H9 (cell line): ENCODE results near the gene MDK. TPM values are rescaled to one million over a fixed set of nuclear protein-coding genes. Genes with fewer than 3 reads are reported as not detected.

Source experiments
- DNase-seq: peaks from one replicate; pipeline ENCODE4 v3.0.0-alpha.2; 2017
- H2AFZ ChIP-seq: one replicate; pipeline ENCODE4 v1.6.1; 2013; ENCODE audit warnings: mild to moderate bottlenecking, low read length, control low read depth, moderate library complexity
- H2AK5ac ChIP-seq: 2 replicates; pipeline ENCODE4 v1.6.1; 2013; ENCODE audit warnings: low read length, control low read depth, mixed read lengths; ENCODE audit not compliant: insufficient read length
- H2BK120ac ChIP-seq: one replicate; pipeline ENCODE4 v1.6.1; 2013; ENCODE audit warnings: low read depth, mild to moderate bottlenecking, low read length, control low read depth, inconsistent platforms; ENCODE audit not compliant: poor library complexity, severe bottlenecking
- H2BK12ac ChIP-seq: 2 replicates; pipeline ENCODE4 v1.6.1; 2013; ENCODE audit warnings: low read length, control low read depth, mixed read lengths, low read depth; ENCODE audit not compliant: insufficient read length
- H2BK15ac ChIP-seq: 2 replicates; pipeline ENCODE4 v1.6.1; 2013; ENCODE audit warnings: low read depth, low read length, control low read depth
- H2BK20ac ChIP-seq: one replicate; pipeline ENCODE4 v1.6.1; 2013; ENCODE audit warnings: low read depth, mild to moderate bottlenecking, low read length, control low read depth, inconsistent platforms; ENCODE audit not compliant: poor library complexity, severe bottlenecking
- H2BK5ac ChIP-seq: 2 replicates; pipeline ENCODE4 v1.6.1; 2013; ENCODE audit warnings: low read length, control low read depth, mixed read lengths; ENCODE audit not compliant: insufficient read length
- H3K14ac ChIP-seq: 2 replicates; pipeline ENCODE4 v1.6.1; 2013; ENCODE audit warnings: low read length, control low read depth; ENCODE audit not compliant: insufficient read depth
- H3K18ac ChIP-seq: 2 replicates; pipeline ENCODE4 v1.6.1; 2013; ENCODE audit warnings: low read depth, mild to moderate bottlenecking, mixed read lengths, low read length, control low read depth; ENCODE audit not compliant: insufficient read length
- H3K23ac ChIP-seq: 2 replicates; pipeline ENCODE4 v1.6.1; 2013; ENCODE audit warnings: low read length, control low read depth, mixed read lengths, low read depth; ENCODE audit not compliant: insufficient read length
- H3K23me2 ChIP-seq: 2 replicates; pipeline ENCODE4 v1.6.1; 2013; ENCODE audit warnings: low read depth, mild to moderate bottlenecking, mixed read lengths, low read length, control low read depth; ENCODE audit not compliant: insufficient read length, poor library complexity, severe bottlenecking
- H3K27ac ChIP-seq: 2 replicates; pipeline ENCODE4 v1.5.1; 2013; ENCODE audit warnings: low read length, control low read depth, mixed read lengths, low read depth; ENCODE audit not compliant: insufficient read length
- H3K27me3 ChIP-seq: 2 replicates; pipeline ENCODE4 v1.6.1; 2013; ENCODE audit warnings: low read length, control low read depth, inconsistent platforms; ENCODE audit not compliant: insufficient read depth
- H3K4ac ChIP-seq: 2 replicates; pipeline ENCODE4 v1.6.1; 2013; ENCODE audit warnings: low read depth, mild to moderate bottlenecking, control low read depth, inconsistent platforms, low read length, moderate library complexity
- H3K4me1 ChIP-seq: 2 replicates; pipeline ENCODE4 v1.6.1; 2013; ENCODE audit warnings: low read length, control low read depth, inconsistent platforms; ENCODE audit not compliant: insufficient read depth
- H3K4me2 ChIP-seq: 2 replicates; pipeline ENCODE4 v1.6.1; 2013; ENCODE audit warnings: low read length, control low read depth, mixed read lengths; ENCODE audit not compliant: insufficient read length, insufficient read depth
- H3K56ac ChIP-seq: 2 replicates; pipeline ENCODE4 v1.6.1; 2013; ENCODE audit warnings: low read depth, mild to moderate bottlenecking, mixed read lengths, low read length, control low read depth; ENCODE audit not compliant: insufficient read length
- H3K79me1 ChIP-seq: 2 replicates; pipeline ENCODE4 v1.6.1; 2013; ENCODE audit warnings: low read depth, mild to moderate bottlenecking, moderate library complexity, low read length, control low read depth, inconsistent platforms; ENCODE audit not compliant: insufficient read depth, poor library complexity, severe bottlenecking
- H3K79me2 ChIP-seq: 2 replicates; pipeline ENCODE4 v1.6.1; 2013; ENCODE audit warnings: low read length, control low read depth, inconsistent platforms; ENCODE audit not compliant: insufficient read depth
- H3K9ac ChIP-seq: 2 replicates; pipeline ENCODE4 v1.6.1; 2013; ENCODE audit warnings: low read length, control low read depth, mixed read lengths; ENCODE audit not compliant: insufficient read length; ENCODE audit errors: extremely low read depth
- H3K9me3 ChIP-seq: one replicate; pipeline ENCODE4 v1.6.1; 2013; ENCODE audit warnings: low read depth, low read length, inconsistent platforms; ENCODE audit not compliant: control insufficient read depth
- H3T11ph ChIP-seq: one replicate; pipeline ENCODE4 v1.6.1; 2013; ENCODE audit warnings: mild to moderate bottlenecking, low read length, control low read depth, inconsistent platforms
- H4K20me1 ChIP-seq: one replicate; pipeline ENCODE4 v1.6.1; 2013; ENCODE audit not compliant: control insufficient read depth, insufficient read length, insufficient read depth
- H4K5ac ChIP-seq: 2 replicates; pipeline ENCODE4 v1.6.1; 2013; ENCODE audit warnings: low read depth, mild to moderate bottlenecking, mixed read lengths, low read length, control low read depth; ENCODE audit not compliant: insufficient read length
- H4K8ac ChIP-seq: replicated peaks from 2 replicates; pipeline ENCODE4 v1.6.1; 2013; ENCODE audit warnings: low read length, control low read depth, mixed read lengths, low read depth; ENCODE audit not compliant: insufficient read length
- H4K91ac ChIP-seq: 2 replicates; pipeline ENCODE4 v1.6.1; 2013; ENCODE audit warnings: low read depth, mild to moderate bottlenecking, moderate library complexity, mixed read lengths, low read length, control low read depth; ENCODE audit not compliant: insufficient read length
- H3K27ac Mint-ChIP-seq, 3 experiments: 2 replicates in 2 of 3; 3 replicates in 1 of 3; pipeline ENCODE4 v1.8.0; 2020 to 2021; ENCODE audit warnings: mixed read lengths in 3 of 3, mild to moderate bottlenecking in 1 of 3, moderate library complexity in 1 of 3
- H3K27me3 Mint-ChIP-seq: 2 replicates; pipeline ENCODE4 v1.8.0; 2021; ENCODE audit warnings: low read depth, mild to moderate bottlenecking, moderate library complexity, mixed read lengths
- H3K36me3 Mint-ChIP-seq, 3 experiments: 2 replicates in 2 of 3; 3 replicates in 1 of 3; pipeline ENCODE4 v1.8.0; 2020 to 2021; ENCODE audit warnings: low read depth in 3 of 3, mixed read lengths in 3 of 3; ENCODE audit not compliant: insufficient read depth in 1 of 3
- H3K4me1 Mint-ChIP-seq, 2 experiments: 2 replicates each; pipeline ENCODE4 v1.8.0; 2020; ENCODE audit warnings: mixed read lengths in 2 of 2
- H3K4me3 Mint-ChIP-seq, 2 experiments: 2 replicates in 1 of 2; 3 replicates in 1 of 2; pipeline ENCODE4 v1.8.0; 2020 to 2021; ENCODE audit warnings: mild to moderate bottlenecking in 2 of 2, mixed read lengths in 2 of 2, moderate library complexity in 1 of 2
- H3K9me3 Mint-ChIP-seq, 2 experiments: 2 replicates in 1 of 2; 3 replicates in 1 of 2; pipeline ENCODE4 v1.8.0; 2020; ENCODE audit warnings: mild to moderate bottlenecking in 2 of 2, mixed read lengths in 2 of 2, moderate library complexity in 1 of 2
- CTCF ChIP-seq: fragments of 200-600 bp; sonication (generic); conservative IDR thresholded peaks from 3 replicates; pipeline ENCODE4 v1.8.0; 2021; ENCODE audit warnings: antibody characterized with exemption, mild to moderate bottlenecking
- WGBS: extraction: QIAGEN DNeasy Blood & Tissue Kit; methylation state at CpG from one replicate; pipeline ENCODE4 v1.1.7; 2013; ENCODE audit warnings: missing lambda C conversion rate, low lambda C conversion rate, mixed read lengths; ENCODE audit not compliant: insufficient read length; ENCODE audit errors: extremely low coverage; 5-methylcytosine and 5-hydroxymethylcytosine counted together
- total RNA-seq: library from RNA; stranded (reverse); gene quantifications from 2 replicates; pipeline ENCODE4 v1.2.1, GENCODE V29; 2021

The MDK gene
- total RNA-seq, 1 experiment from 2014 or later = 392 TPM

- no peak overlapping the region for H2BK120ac ChIP-seq
- no peaks in the 10 kb centered on the region for H3K79me1 ChIP-seq
- H3K27me3 ChIP-seq = no peaks in the 10 kb centered on the region
- H3K23ac ChIP-seq = no peak overlapping the region
- peaks cover 14 to 27% of the 10 kb centered on the region in 2 experiments for H3K4me1 Mint-ChIP-seq
- peak; percentile 91 for DNase-seq
- no peak overlapping the region for H2BK5ac ChIP-seq
- no peak overlapping the region for H4K91ac ChIP-seq
- no peaks in the 10 kb centered on the region for H3K9me3 Mint-ChIP-seq
- H2AFZ ChIP-seq = no peak overlapping the region
- TF ChIP-seq CTCF = peak; percentile 91
- H3K56ac ChIP-seq = no peak overlapping the region
- peak overlapping the region in 2 of 3 experiments; percentile 88 to 91; a peak in 2 of 7 replicates for H3K27ac Mint-ChIP-seq
- H3K36me3 Mint-ChIP-seq = peaks cover 10 to 38% (median 33%) of the 10 kb centered on the region in 3 experiments; a peak in 6 of 7 replicates
- H2BK15ac ChIP-seq = no peak overlapping the region
- H3K23me2 ChIP-seq = no peaks in the 10 kb centered on the region
- H3K27ac ChIP-seq = no peak overlapping the region
- H3K14ac ChIP-seq = no peak overlapping the region
- H3K4ac ChIP-seq = no peak overlapping the region
- no CpG with 5 or more reads among the region's 25 CpGs for WGBS
- no peak overlapping the region for H2BK12ac ChIP-seq
- no peaks in the 10 kb centered on the region for H3K9me3 ChIP-seq
- no peak overlapping the region for H3T11ph ChIP-seq
- no peaks in the 10 kb centered on the region for H3K27me3 Mint-ChIP-seq
- H3K79me2 ChIP-seq = no peaks in the 10 kb centered on the region
- no peak overlapping the region for H3K9ac ChIP-seq
- H4K20me1 ChIP-seq = no peaks in the 10 kb centered on the region
- H2BK20ac ChIP-seq = no peak overlapping the region
- no peak overlapping the region for H4K5ac ChIP-seq
- peaks cover 3% of the 10 kb centered on the region; the same call in 1 of the 2 replicates for H3K4me1 ChIP-seq
- H3K4me2 ChIP-seq = no peak overlapping the region
- no peak overlapping the region for H3K18ac ChIP-seq
- peak overlapping the region in 1 of 2 experiments; percentile 12; a peak in 1 of 5 replicates for H3K4me3 Mint-ChIP-seq
- H4K8ac ChIP-seq = no peak overlapping the region
- no peak overlapping the region for H2AK5ac ChIP-seq
These were observed 11.9 kb upstream of the MDK start for GRCh38 chr11:46369458-46370152.
